Astrocyte of the cerebellum (primary cell): Measurements from ENCODE around the gene IGSF11.

Experiments
- DNase-seq: peaks from one replicate; pipeline ENCODE4 v3.0.0-alpha.2; 2011; ENCODE audit warnings: low read depth
- H3K4me3 ChIP-seq: 2 replicates; pipeline ENCODE4 v1.5.1; 2011; ENCODE audit warnings: mild to moderate bottlenecking, low read depth, low read length, moderate library complexity
- in situ Hi-C: cut with HindIII; loops from 2 replicates; pipeline ENCODE4 v1.10.0; 2017; ENCODE audit warnings: low sequenced_read_pairs
- TF ChIP-seq, protein P1 (sequence below): IDR thresholded peaks from 2 replicates; pipeline ENCODE4 v1.5.1; 2012; ENCODE audit warnings: low read length, low read depth, moderate library complexity, mild to moderate bottlenecking; ENCODE audit errors: missing control alignments

The IGSF11 gene

DNA sequence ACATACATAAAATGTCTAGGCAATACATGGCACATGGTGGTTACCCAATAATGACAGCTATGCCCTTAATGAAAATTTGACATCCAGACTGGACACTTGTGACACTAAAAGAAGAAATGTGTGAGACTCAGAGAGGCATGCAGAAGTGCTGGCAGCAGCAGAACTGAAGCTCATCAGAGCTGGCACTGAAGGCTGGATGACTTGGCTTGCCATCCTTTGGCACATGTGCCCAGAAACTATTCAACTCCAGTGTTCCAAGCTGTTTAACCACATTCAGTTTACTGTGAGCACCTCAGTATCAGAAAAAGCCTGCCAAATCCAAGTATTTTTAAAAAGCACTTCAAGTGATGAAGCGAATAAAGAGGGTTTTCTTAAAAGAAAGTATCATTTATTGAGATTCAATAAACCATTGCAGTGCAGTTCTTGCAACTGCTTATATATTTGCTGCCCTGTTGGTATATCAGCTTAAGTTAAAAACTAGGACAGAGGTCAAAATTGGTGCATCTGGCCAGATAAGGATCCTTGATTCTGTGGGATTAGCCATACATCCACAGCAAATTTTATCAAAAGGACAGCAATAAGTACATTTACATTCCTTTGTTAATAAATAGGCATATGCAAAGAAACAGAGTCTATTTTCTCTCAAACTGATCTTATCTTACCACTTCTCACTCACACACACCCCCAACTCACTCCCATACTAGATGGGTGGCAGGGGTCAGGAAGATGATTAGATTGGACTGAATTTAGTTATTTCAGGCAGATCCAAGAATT is 15.8 kb downstream of the IGSF11 start:
- in situ Hi-C loops: no loop called here

DNA sequence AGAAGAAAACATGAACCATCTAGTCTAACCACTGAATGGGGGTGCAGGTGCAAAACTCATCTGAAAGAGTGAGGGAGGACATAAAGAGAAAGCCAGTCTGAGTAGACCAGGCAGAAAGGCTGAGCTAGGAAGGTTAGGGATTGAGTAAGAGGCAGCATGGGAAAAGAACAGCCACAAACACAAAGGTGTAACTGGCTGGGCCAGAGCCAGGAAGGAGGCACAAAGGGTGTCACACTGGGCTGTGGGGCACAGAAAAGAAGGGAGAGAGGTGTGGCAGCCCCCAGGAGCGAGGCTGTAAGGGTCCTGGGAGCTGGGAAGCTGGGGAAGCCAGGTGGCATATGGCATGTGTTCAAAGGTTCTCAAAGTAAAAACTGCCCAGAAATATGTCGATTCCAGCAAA is 18.7 kb downstream of the IGSF11 start:
- TF ChIP-seq, protein P1, sequence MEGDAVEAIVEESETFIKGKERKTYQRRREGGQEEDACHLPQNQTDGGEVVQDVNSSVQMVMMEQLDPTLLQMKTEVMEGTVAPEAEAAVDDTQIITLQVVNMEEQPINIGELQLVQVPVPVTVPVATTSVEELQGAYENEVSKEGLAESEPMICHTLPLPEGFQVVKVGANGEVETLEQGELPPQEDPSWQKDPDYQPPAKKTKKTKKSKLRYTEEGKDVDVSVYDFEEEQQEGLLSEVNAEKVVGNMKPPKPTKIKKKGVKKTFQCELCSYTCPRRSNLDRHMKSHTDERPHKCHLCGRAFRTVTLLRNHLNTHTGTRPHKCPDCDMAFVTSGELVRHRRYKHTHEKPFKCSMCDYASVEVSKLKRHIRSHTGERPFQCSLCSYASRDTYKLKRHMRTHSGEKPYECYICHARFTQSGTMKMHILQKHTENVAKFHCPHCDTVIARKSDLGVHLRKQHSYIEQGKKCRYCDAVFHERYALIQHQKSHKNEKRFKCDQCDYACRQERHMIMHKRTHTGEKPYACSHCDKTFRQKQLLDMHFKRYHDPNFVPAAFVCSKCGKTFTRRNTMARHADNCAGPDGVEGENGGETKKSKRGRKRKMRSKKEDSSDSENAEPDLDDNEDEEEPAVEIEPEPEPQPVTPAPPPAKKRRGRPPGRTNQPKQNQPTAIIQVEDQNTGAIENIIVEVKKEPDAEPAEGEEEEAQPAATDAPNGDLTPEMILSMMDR: no peak
- no peak for DNase-seq
- no peak overlapping the region for H3K4me3 ChIP-seq
- in situ Hi-C loops: no loop called here

More for the DNA sequence above, 15.8 kb downstream of the IGSF11 start:
- H3K4me3 ChIP-seq: no peak overlapping the region
- no peak for DNase-seq
- TF ChIP-seq, protein P1: no peak

DNA sequence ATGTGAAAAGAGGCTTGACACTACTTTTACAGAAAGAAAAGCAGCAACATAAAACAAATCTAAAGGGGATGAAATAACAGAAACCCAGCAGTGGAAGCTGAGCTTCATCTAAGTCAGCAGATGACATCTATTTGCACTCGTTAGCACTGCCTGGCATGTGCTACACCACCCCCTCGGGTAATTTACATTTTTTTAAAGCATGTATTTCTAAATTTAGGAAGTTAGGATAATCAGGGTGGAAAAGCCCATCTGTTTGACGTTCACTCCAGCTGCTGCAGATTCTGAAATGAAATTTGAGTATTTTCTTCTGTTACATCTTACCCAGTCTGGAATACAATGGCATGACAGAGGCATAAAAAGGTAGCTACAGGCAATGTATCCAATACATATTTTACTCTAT is 20.7 kb downstream of the IGSF11 start:
- no peak overlapping the region for H3K4me3 ChIP-seq
- no peak for DNase-seq
- in situ Hi-C loops: no loop called here
- TF ChIP-seq, protein P1: no peak

DNA sequence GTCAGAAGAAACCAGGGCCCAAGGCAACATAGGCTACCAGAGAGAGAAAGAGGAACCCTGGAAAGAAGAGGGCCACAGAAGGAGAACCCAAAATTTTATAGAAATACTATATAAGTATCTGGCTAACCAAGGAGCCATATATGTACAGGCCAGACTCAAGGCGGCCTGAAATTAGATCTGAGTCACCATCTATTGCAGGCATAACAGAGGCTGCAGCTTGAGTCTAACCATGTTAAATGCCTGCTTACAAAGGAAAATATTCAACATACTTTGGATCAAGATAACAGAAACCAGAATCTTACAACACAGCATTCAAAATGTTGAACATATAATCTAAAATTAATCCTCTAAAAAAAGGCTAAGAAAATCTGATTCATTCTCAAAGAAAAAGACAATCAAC is 23.1 kb downstream of the IGSF11 start:
- H3K4me3 ChIP-seq: no peak overlapping the region
- TF ChIP-seq, protein P1: no peak
- in situ Hi-C loops: no loop called here
- DNase-seq: no peak

DNA sequence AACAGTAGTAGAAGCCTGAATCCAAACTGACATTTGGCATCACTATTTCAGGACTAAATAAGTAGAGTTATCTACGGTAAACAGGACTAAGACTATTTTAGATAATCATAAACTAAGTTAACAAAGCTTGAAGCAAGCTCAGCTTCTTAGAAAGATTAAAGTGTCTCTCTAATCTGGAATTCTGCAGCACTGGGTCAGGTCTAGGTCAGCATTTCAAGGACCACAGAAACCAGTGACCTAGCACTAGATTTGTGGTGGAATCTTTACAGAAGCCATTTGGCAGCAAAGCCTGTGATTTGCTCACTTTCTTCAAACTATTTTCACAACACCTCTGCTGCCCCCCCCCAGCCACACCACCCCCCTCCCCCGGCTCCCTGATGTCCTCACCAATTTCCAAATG is 37.5 kb downstream of the IGSF11 start:
- in situ Hi-C loops: no loop called here

DNA sequence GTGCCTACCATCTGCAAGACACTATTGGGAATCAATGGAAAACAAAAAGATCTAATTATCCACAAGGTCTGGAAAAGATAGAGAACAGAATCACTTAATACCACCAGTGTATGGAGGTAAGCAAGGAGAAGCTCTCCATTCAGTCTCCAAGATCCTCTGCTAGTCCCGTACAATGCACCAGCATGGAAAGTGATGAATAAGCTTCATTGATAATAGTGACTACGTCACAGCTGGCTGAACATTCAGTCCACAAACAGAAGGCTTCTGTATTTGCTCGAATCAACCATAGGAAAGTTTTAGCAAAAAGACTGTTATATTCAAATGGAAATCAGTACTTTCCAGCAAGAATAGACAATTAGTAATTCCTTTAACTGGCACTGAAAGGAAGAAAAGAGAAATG is 42.9 kb downstream of the IGSF11 start:
- peak; percentile 1 for DNase-seq
- in situ Hi-C loops: no loop called here
- TF ChIP-seq, protein P1: no peak
- H3K4me3 ChIP-seq: no peak overlapping the region

More for the DNA sequence above, 37.5 kb downstream of the IGSF11 start:
- TF ChIP-seq, protein P1: no peak
- DNase-seq: no peak
- no peak overlapping the region for H3K4me3 ChIP-seq
